A172 (cell line): Measurements from ENCODE around the gene ROR1. TPM values are rescaled to one million over a fixed set of nuclear protein-coding genes. Genes with fewer than 3 reads are reported as not detected.
"Not testable (repeated sequence)": the region's sequence is repeated elsewhere in the genome, so short reads cannot be mapped to it uniquely, and the experiment has no call there.

Experiments
- DNase-seq: peaks from one replicate; pipeline ENCODE4 v3.0.0-alpha.2; 2015; ENCODE audit warnings: low spot score
- total RNA-seq: library from RNA; depleted of rRNA; stranded (reverse); fragments of >200 nt; shearing (Covaris generic); gene quantifications from 2 replicates; pipeline ENCODE4 v1.2.3, GENCODE V29; 2014

Gene ROR1
- total RNA-seq, 1 experiment from 2014 or later, result 7.0 TPM

GRCh38 chr1:63793741-63794240 lies 20.0 kb downstream of the ROR1 start:
- DNase-seq, result no peak

GRCh38 chr1:63794354-63794753 lies 20.5 kb downstream of the ROR1 start:
- no peak for DNase-seq

- DNase-seq, result peak; percentile 91
Observed at GRCh38 chr1:63794939-63795378, 21.1 kb downstream of the ROR1 start.

- no peak for DNase-seq
Observed at GRCh38 chr1:63795455-63795854, 21.6 kb downstream of the ROR1 start.

GRCh38 chr1:63797056-63797726 lies 23.4 kb downstream of the ROR1 start:
- peak; percentile 34 for DNase-seq

- DNase-seq, result no peak
Observed at GRCh38 chr1:63798284-63798683, 24.5 kb downstream of the ROR1 start.

- DNase-seq, result no peak
Observed at GRCh38 chr1:63799307-63799706, 25.5 kb downstream of the ROR1 start.

GRCh38 chr1:63799820-63800219 lies 26.0 kb downstream of the ROR1 start:
- DNase-seq, result no peak

GRCh38 chr1:63802109-63802508 lies 28.3 kb downstream of the ROR1 start:
- DNase-seq, result no peak

- no peak for DNase-seq
Observed at GRCh38 chr1:63804829-63805484, 31.1 kb downstream of the ROR1 start.

GRCh38 chr1:63807046-63807445 lies 33.2 kb downstream of the ROR1 start:
- no peak for DNase-seq

GRCh38 chr1:63810936-63811469 lies 37.2 kb downstream of the ROR1 start:
- no peak for DNase-seq

- no peak for DNase-seq
Observed at GRCh38 chr1:63812071-63812700, 38.4 kb downstream of the ROR1 start.

- DNase-seq, result peak; percentile 38
Observed at GRCh38 chr1:63813829-63814277, 40.0 kb downstream of the ROR1 start.

GRCh38 chr1:63816217-63816815 lies 42.5 kb downstream of the ROR1 start:
- not testable (repeated sequence) for DNase-seq

GRCh38 chr1:63817152-63817667 lies 43.4 kb downstream of the ROR1 start:
- DNase-seq, result peak; percentile 40

GRCh38 chr1:63817700-63818099 lies 43.9 kb downstream of the ROR1 start:
- DNase-seq, result no peak

GRCh38 chr1:63818567-63819325 lies 44.9 kb downstream of the ROR1 start:
- DNase-seq, result no peak

- no peak for DNase-seq
Observed at GRCh38 chr1:63819795-63820194, 46.0 kb downstream of the ROR1 start.

GRCh38 chr1:63821091-63822005 lies 47.5 kb downstream of the ROR1 start:
- peak; percentile 67 for DNase-seq
